Fibroblast of mammary gland (primary cell): Measurements from ENCODE around the gene LRP3.

Experiments
- DNase-seq: peaks from one replicate; pipeline ENCODE4 v3.0.0-alpha.2; 2010; ENCODE audit warnings: low read depth
- H3K4me3 ChIP-seq: 2 replicates; pipeline ENCODE4 v1.5.1; 2011; ENCODE audit warnings: low read depth, mild to moderate bottlenecking, low read length, moderate library complexity; ENCODE audit not compliant: control insufficient read depth
- CTCF ChIP-seq: conservative IDR thresholded peaks from 2 replicates; pipeline ENCODE4 v1.5.1; 2011; ENCODE audit warnings: low read depth, low read length, inconsistent platforms; ENCODE audit not compliant: control insufficient read depth, insufficient read depth

LRP3 gene

GRCh38 chr19:33242131-33242530 lies 48.0 kb downstream of the LRP3 start:
- no peak for DNase-seq
- H3K4me3 ChIP-seq, result no peak overlapping the region
- no peak for TF ChIP-seq CTCF

GRCh38 chr19:33242911-33243310 lies 48.8 kb downstream of the LRP3 start:
- no peak for TF ChIP-seq CTCF
- no peak for DNase-seq
- H3K4me3 ChIP-seq, result no peak overlapping the region

GRCh38 chr19:33245948-33246708 lies 52.0 kb downstream of the LRP3 start:
- DNase-seq, result no peak
- no peak overlapping the region for H3K4me3 ChIP-seq
- peak; percentile 64 for TF ChIP-seq CTCF

- TF ChIP-seq CTCF, result no peak
- DNase-seq, result no peak
- no peak overlapping the region for H3K4me3 ChIP-seq
Observed at GRCh38 chr19:33246709-33247440, 52.7 kb downstream of the LRP3 start.

GRCh38 chr19:33247441-33247819 lies 53.3 kb downstream of the LRP3 start:
- no peak for TF ChIP-seq CTCF
- DNase-seq, result no peak
- no peak overlapping the region for H3K4me3 ChIP-seq

- no peak for TF ChIP-seq CTCF
- H3K4me3 ChIP-seq, result no peak overlapping the region
- DNase-seq, result no peak
Observed at GRCh38 chr19:33248104-33248503, 54.0 kb downstream of the LRP3 start.

- DNase-seq, result no peak
- no peak overlapping the region for H3K4me3 ChIP-seq
- no peak for TF ChIP-seq CTCF
Observed at GRCh38 chr19:33248553-33248953, 54.4 kb downstream of the LRP3 start.
